Fibroblast of the aortic adventitia (primary cell): ENCODE measurements around the gene CIAO2B. TPM values are rescaled to one million over a fixed set of nuclear protein-coding genes. Genes with fewer than 3 reads are reported as not detected.

ENCODE experiments used
- DNase-seq: peaks from one replicate; pipeline ENCODE4 v3.0.0-alpha.2; 2010; ENCODE audit warnings: low read depth
- H3K4me3 ChIP-seq: 2 replicates; pipeline ENCODE4 v1.5.1; 2011; ENCODE audit warnings: low read depth, mild to moderate bottlenecking, control low read depth, low read length, moderate library complexity
- total RNA-seq: library from RNA; depleted of rRNA; stranded (reverse); fragments of >200 nt; gene quantifications from 2 replicates; pipeline ENCODE4 v1.2.3, GENCODE V29; 2012; ENCODE audit warnings: low replicate concordance
- TF ChIP-seq, protein P1 (sequence below): IDR thresholded peaks from 2 replicates; pipeline ENCODE4 v1.5.1; 2011; ENCODE audit warnings: mild to moderate bottlenecking, low read length, control low read depth, inconsistent platforms; ENCODE audit not compliant: insufficient read depth

Gene CIAO2B
- total RNA-seq, 1 donor, result 109 TPM

DNA sequence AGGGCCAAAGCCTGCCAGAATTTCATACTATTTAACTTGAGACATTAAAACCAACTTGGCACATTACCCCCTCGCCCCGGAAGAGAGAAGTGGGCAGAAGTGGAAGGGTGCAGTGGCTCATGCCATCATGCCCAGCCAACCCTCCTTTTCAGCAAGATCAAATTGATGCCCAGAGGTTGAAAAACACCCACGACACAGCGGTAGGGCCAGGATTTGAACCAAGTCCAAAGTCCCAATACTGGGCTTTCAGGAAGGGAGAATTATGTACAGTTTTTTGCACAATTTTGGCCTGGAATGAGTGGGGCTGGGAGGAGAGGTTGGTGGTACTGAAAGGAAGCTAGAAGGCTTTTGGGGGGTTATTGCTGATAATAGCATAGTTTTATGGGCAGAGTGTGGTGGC, 42.8 kb downstream of the CIAO2B start:
- TF ChIP-seq, protein P1, sequence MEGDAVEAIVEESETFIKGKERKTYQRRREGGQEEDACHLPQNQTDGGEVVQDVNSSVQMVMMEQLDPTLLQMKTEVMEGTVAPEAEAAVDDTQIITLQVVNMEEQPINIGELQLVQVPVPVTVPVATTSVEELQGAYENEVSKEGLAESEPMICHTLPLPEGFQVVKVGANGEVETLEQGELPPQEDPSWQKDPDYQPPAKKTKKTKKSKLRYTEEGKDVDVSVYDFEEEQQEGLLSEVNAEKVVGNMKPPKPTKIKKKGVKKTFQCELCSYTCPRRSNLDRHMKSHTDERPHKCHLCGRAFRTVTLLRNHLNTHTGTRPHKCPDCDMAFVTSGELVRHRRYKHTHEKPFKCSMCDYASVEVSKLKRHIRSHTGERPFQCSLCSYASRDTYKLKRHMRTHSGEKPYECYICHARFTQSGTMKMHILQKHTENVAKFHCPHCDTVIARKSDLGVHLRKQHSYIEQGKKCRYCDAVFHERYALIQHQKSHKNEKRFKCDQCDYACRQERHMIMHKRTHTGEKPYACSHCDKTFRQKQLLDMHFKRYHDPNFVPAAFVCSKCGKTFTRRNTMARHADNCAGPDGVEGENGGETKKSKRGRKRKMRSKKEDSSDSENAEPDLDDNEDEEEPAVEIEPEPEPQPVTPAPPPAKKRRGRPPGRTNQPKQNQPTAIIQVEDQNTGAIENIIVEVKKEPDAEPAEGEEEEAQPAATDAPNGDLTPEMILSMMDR, result no peak
- H3K4me3 ChIP-seq, result no peak overlapping the region
- no peak for DNase-seq

DNA sequence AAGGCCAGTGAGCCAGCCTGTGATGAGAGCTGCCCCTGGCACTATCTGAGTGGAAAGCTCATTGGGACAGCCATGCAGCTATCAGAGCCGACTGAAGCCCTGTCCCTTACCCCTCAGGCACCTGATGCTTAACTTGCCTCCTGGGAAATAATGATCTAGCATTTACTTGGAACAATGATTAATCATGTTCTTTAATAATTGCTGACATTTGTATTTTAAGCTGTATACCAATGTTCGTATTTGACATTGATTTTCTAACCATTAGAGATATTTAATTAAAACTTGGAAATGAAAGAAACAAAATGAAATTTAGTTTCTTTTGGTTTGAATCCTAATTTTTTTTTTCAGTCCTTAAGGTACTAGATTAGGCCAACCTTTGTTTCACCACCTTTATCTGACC, 43.4 kb downstream of the CIAO2B start:
- H3K4me3 ChIP-seq, result no peak overlapping the region
- DNase-seq, result no peak
- TF ChIP-seq, protein P1, result no peak

DNA sequence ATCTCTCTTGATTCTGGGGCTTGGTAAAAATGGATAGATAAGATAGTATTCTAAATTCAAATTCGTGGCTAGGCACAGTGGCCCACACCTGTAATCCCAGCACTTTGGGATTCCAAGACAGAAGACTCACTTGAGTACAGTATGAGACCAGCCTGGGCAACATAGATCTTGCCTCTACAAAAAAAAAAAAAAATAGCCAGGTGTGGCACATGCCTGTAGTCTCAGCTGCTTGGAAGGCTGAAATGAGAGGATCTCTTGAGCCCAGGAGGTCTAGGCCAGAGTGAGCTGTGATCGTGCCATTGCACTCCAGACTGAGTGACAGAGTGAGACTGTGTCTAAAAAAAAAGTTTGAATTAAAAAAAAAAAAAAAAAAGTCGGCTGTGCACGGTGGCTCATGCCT, 44.6 kb downstream of the CIAO2B start:
- TF ChIP-seq, protein P1, result no peak
- DNase-seq, result no peak
- H3K4me3 ChIP-seq, result no peak overlapping the region

DNA sequence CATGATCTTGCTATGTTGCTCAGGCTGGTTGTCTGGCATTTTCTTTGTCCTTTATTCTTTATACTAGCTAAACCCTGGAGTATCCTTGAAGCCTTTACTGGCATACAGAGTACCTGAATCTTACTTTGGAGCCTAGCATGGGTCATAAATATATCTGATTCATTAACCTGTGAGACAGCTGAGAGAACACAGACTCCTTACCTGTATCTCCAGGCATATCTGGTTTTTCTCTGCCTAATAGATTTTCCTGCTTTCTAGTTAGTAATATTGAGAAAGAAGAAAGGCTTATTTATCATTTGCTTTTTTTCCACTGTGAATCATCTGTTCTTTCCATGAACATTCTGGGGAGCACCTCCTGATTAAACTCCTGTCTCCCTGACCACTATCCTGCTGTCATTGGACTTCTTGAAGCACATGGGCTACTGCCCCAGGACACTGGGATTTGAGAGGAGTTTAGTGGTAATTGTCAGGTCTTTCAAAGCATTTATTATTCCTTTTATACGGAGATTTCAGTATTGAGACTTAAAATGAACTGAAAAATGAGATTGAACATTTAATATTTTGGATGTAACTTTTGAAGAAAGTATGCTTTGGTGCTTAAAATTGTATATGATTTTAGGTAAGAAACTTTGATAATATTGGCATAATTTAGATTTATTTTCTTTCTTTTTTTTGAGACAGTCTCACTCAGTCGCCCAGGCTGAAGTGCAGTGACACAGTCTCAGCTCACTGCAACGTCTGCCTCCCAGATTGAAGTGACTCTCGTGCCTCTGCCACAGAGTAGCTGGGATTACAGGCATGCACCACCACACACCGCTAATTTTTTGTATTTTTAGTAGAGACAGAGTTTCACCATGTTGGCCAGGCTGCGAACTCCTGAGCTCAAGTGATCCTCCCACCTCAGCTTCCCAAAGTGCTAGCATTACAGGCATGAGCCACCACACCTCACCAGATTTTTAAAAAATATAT, 45.3 kb downstream of the CIAO2B start:
- H3K4me3 ChIP-seq, result no peak overlapping the region
- DNase-seq, result no peak
- TF ChIP-seq, protein P1, result no peak

DNA sequence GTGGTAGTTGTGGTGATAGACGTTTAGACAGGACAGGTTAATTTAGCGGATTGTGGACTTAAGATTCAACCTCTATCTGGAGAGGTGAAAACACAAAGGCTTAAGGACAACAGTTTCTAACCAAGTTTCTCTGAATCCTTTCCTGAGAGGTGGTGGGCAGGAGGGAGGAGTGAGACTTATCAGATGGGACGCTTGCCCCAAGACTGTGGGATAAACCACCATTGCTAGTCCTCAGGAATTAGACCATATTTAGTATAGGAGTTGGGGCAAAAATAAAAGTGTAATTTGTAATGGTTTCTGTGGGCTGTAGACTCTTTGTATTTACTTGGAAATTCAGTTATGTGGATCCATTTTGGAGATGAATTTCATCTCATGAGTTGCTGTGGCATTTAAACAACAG, 47.3 kb downstream of the CIAO2B start:
- no peak overlapping the region for H3K4me3 ChIP-seq
- TF ChIP-seq, protein P1, result no peak
- no peak for DNase-seq

DNA sequence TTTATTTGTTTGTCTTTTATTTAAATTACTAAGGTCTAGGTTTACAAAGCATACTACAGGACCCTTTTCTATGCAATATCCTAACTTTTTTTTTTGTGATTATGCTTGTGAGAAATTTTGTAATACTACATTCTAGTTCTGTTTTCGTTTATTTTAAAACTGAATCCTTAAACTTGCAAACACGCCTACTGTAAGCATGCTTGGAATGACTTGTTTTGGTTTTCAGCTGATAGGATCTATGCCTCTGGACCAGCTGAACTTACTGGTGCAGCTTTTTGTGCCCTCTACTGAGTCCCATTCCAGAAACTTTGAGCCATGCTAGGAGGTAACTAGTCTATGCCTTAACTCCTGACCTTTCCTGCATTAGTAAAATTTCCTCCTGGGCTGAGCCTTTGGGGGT, 47.9 kb downstream of the CIAO2B start:
- DNase-seq, result peak; percentile 38
- TF ChIP-seq, protein P1, result no peak
- H3K4me3 ChIP-seq, result no peak overlapping the region
